ELF-1 (cell line): ENCODE results near the gene ACVR1B.

Experiments used
- DNase-seq: peaks from one replicate; pipeline ENCODE4 v3.0.0-alpha.2; 2016; ENCODE audit warnings: low read depth, low spot score

ACVR1B gene

GRCh38 chr12:51951199-51951842 lies at the start of gene ACVR1B:
TSS of gene ACVR1B (plus strand) at chr12:51951699. CDS start at chr12:51951744, 45 bp downstream.
- DNase-seq = peak; percentile 87

GRCh38 chr12:51901881-51902280 lies 49.6 kb upstream of the ACVR1B start:
- DNase-seq = no peak

- DNase-seq = no peak
These were observed 46.5 kb upstream of the ACVR1B start for GRCh38 chr12:51904951-51905470.

- DNase-seq = peak; percentile 74
These were observed 45.7 kb upstream of the ACVR1B start for GRCh38 chr12:51905471-51906429.

GRCh38 chr12:51906430-51907082 lies 44.9 kb upstream of the ACVR1B start:
- no peak for DNase-seq

GRCh38 chr12:51907083-51907855 lies 44.2 kb upstream of the ACVR1B start, which contains the start of gene ACVRL1:
TSS of gene ACVRL1 (plus strand) at chr12:51907504. CDS start at chr12:51912475, 4,971 bp downstream.
- DNase-seq = no peak

- DNase-seq = no peak
These were observed 43.6 kb upstream of the ACVR1B start for GRCh38 chr12:51907856-51908425.

GRCh38 chr12:51908876-51909592 lies 42.5 kb upstream of the ACVR1B start:
- no peak for DNase-seq

- DNase-seq = no peak
These were observed 41.3 kb upstream of the ACVR1B start for GRCh38 chr12:51910168-51910567.

- no peak for DNase-seq
These were observed 40.8 kb upstream of the ACVR1B start for GRCh38 chr12:51910691-51911090.

- no peak for DNase-seq
These were observed 40.2 kb upstream of the ACVR1B start for GRCh38 chr12:51911307-51911706.

- DNase-seq = no peak
These were observed 39.4 kb upstream of the ACVR1B start for GRCh38 chr12:51911788-51912711.

- DNase-seq = no peak
These were observed 38.1 kb upstream of the ACVR1B start for GRCh38 chr12:51913071-51914033.

GRCh38 chr12:51914034-51914923 lies 37.2 kb upstream of the ACVR1B start:
- DNase-seq = no peak

GRCh38 chr12:51915003-51915625 lies 36.4 kb upstream of the ACVR1B start:
- peak; percentile 41 for DNase-seq

- DNase-seq = no peak
These were observed 35.5 kb upstream of the ACVR1B start for GRCh38 chr12:51915951-51916350.
